Left lung (tissue), 10 donors: ENCODE measurements around the gene MEOX1. TPM values are rescaled to one million over a fixed set of nuclear protein-coding genes. Genes with fewer than 3 reads are reported as not detected.

ENCODE experiments used
- ATAC-seq: fragments of 200-7000 bp; cut with Tn5 transposase; one replicate; pipeline ENCODE4 v1.9.1; 2020; ENCODE audit warnings: moderate library complexity
- DNase-seq, 4 donors: peaks; one replicate each; pipeline ENCODE4 v3.0.0-alpha.2; 2013 to 2020
- H3K27ac ChIP-seq, 2 donors: fragments of 200-600 bp; sonication (generic) in 1 of 2; one replicate each; pipeline versions ENCODE4 v1.5.0 to v1.8.0; 2020 to 2021
- H3K27me3 ChIP-seq, 2 donors: fragments of 200-600 bp; sonication (generic) in 1 of 2; one replicate each; pipeline versions ENCODE4 v1.5.0 to v1.8.0; 2020 to 2021
- H3K36me3 ChIP-seq, 2 donors: fragments of 200-600 bp; sonication (generic) in 1 of 2; one replicate each; pipeline versions ENCODE4 v1.5.0 to v1.8.0; 2020 to 2021
- H3K4me1 ChIP-seq, 2 donors: fragments of 200-600 bp; one replicate each; pipeline ENCODE4 v1.8.0; 2021
- H3K4me3 ChIP-seq, 2 donors: fragments of 200-600 bp; sonication (generic) in 1 of 2; one replicate each; pipeline versions ENCODE4 v1.5.0 to v1.8.0; 2020 to 2021; ENCODE audit warnings: mild to moderate bottlenecking in 1 of 2
- H3K9me3 ChIP-seq, 2 donors: fragments of 200-600 bp; sonication (generic) in 1 of 2; one replicate each; pipeline versions ENCODE4 v1.5.0 to v1.8.0; 2020 to 2021
- CTCF ChIP-seq, 2 donors: fragments of 200-600 bp; sonication (generic) in 1 of 2; IDR thresholded peaks; one replicate each; pipeline versions ENCODE4 v1.5.0 to v1.8.0; 2021; ENCODE audit warnings: antibody characterized with exemption in 2 of 2
- intact Hi-C, 2 donors: fragments of 100-400 bp; cut with DNase I; formaldehyde crosslinking; loops; one replicate each; pipeline versions ENCODE4 v1.11.2 to v1.14.2; 2022
- polyA plus RNA-seq, 6 donors: library from polyadenylated mRNA; unstranded; fragments of 120-200 nt; gene quantifications; one replicate each; pipeline ENCODE4 v1.2.1, GENCODE V29; 2013; ENCODE audit not compliant: insufficient read length in 6 of 6
- total RNA-seq, 2 donors: library from RNA; stranded (reverse); fragmentation: NEBNext Ultra II Directional; extraction: Animal tissue kit (Norgen Biotek cat#: 25700); gene quantifications; one replicate each; pipeline ENCODE4 v1.2.1, GENCODE V29; 2021
- donor health status: DM: no; HTN: yes; CAD: no.
- donor health status: DM: no; HTN: no; CAD: no.

MEOX1 gene
- total and polyA plus RNA-seq, 8 donors: 0.29 to 1.5 (median 0.36) TPM

GRCh38 chr17:43613917-43614316 lies 47.8 kb downstream of the MEOX1 start:
- DNase-seq (no peak), ATAC-seq (no peak)
- TF ChIP-seq CTCF (IDR thresholded peaks at IDR 0.05): no peak
- Histone ChIP-seq H3K4me1 (no peaks in the 10 kb centered on the region), H3K9me3 (no peaks in the 10 kb centered on the region), H3K36me3 (no peaks in the 10 kb centered on the region), H3K4me3 (no peak overlapping the region), H3K27me3 (no peaks in the 10 kb centered on the region), H3K27ac (no peak overlapping the region)
- intact Hi-C loops: no loop called here

GRCh38 chr17:43612515-43612914 lies 49.2 kb downstream of the MEOX1 start:
- Histone ChIP-seq H3K4me3 (no peak overlapping the region), H3K27me3 (no peaks in the 10 kb centered on the region), H3K4me1 (no peaks in the 10 kb centered on the region), H3K36me3 (no peaks in the 10 kb centered on the region), H3K27ac (no peak overlapping the region), H3K9me3 (no peaks in the 10 kb centered on the region)
- ATAC-seq (no peak), DNase-seq (no peak)
- intact Hi-C loops: no loop called here
- no peak for TF ChIP-seq CTCF (IDR thresholded peaks at IDR 0.05)

- Histone ChIP-seq H3K4me3 (no peak overlapping the region), H3K36me3 (no peaks in the 10 kb centered on the region), H3K9me3 (no peaks in the 10 kb centered on the region), H3K27me3 (no peaks in the 10 kb centered on the region), H3K4me1 (no peaks in the 10 kb centered on the region), H3K27ac (peak overlapping the region in 1 of 2 donors; percentile 30)
- ATAC-seq: no peak
- no peak for TF ChIP-seq CTCF (IDR thresholded peaks at IDR 0.05)
- no peak for DNase-seq
- intact Hi-C loops: no loop called here
Measured at GRCh38 chr17:43611230-43611969, 50.3 kb downstream of the MEOX1 start.

- DNase-seq: no peak
- no peaks in the 10 kb centered on the region for H3K4me1 ChIP-seq
- no peaks in the 10 kb centered on the region for H3K36me3 ChIP-seq
- no peak for ATAC-seq
- no peaks in the 10 kb centered on the region for H3K9me3 ChIP-seq
- H3K27ac ChIP-seq: peak overlapping the region in 1 of 2 donors; percentile 30
- H3K27me3 ChIP-seq: no peaks in the 10 kb centered on the region
- TF ChIP-seq CTCF (IDR thresholded peaks at IDR 0.05): no peak
- intact Hi-C loops: no loop called here
- no peak overlapping the region for H3K4me3 ChIP-seq
Measured at GRCh38 chr17:43609613-43610385, 51.9 kb downstream of the MEOX1 start.

- Histone ChIP-seq H3K9me3 (no peaks in the 10 kb centered on the region), H3K36me3 (no peaks in the 10 kb centered on the region), H3K27me3 (no peaks in the 10 kb centered on the region), H3K4me3 (no peak overlapping the region), H3K4me1 (no peaks in the 10 kb centered on the region), H3K27ac (no peak overlapping the region)
- intact Hi-C loops: no loop called here
- ATAC-seq (no peak), DNase-seq (no peak)
- no peak for TF ChIP-seq CTCF (IDR thresholded peaks at IDR 0.05)
Measured at GRCh38 chr17:43608313-43608712, 53.4 kb downstream of the MEOX1 start.
